ENCODE results near the gene BBS10.
"Not testable (repeated sequence)": the region's sequence is repeated elsewhere in the genome, so short reads cannot be mapped to it uniquely, and the experiment has no call there.

BBS10 gene

GRCh38 chr12:76329159-76329558, 19.1 kb downstream of the BBS10 start:
- DNase-seq, result no peak

DNA sequence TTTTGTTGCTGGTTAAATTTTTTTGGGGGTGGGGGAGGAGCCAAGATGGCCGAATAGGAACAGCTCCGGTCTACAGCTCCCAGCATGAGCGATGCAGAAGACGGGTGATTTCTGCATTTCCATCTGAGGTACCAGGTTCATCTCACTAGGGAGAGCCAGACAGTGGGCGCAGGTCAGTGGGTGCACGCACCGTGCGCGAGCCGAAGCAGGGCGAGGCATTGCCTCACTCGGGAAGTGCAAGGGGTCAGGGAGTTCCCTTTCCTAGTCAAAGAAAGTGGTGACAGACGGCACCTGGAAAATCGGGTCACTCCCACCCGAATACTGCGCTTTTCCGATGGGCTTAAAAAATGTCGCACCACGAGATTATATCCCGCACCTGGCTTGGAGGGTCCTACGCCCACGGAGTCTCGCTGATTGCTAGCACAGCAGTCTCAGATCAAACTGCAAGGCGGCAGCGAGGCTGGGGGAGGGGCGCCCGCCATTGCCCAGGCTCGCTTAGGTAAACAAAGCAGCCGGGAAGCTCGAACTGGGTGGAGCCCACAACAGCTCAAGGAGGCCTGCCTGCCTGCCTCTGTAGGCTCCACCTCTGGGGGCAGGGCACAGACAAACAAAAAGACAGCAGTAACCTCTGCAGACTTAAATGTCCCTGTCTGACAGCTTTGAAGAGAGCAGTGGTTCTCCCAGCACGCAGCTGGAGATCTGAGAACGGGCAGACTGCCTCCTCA, 28.5 kb downstream of the BBS10 start:
- not testable (repeated sequence) for DNase-seq

DNA sequence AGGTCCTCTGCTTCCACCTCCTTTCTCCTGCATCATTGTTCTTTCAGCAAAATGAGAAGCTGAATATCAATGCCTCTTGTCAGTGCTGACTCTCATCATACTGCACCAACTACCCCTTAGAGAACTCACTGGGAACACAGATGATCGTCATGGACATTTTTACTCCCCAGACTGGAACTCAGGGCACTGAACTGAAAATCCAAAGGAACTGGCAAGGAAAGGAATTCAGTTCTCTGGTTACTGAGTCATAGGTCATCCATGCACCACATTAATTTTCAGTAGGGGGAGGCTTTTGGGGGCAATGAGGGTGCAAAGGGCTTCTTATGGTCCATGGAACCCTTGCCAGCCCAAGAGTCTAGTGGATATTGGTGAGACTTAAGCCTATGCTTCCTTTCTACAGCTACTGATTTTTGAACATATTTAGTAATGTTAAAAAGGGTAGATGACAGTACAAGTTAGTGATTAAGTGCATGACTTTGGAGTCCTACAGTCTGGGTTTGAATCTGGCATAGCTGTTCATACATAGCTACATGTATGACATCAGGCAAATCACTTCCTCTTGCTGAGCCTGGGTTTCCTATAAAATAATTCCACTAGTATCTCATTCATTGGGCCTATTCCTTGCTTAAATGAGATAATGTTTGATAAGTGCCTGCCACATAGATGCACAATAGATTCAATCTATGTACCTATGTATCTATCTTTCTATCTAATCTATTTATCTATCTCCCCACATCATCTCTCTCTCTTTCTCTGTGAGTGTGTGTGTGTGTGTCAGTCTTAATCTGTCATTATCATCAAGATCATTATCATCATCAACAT, 29.2 kb downstream of the BBS10 start:
- DNase-seq, result no peak

DNA sequence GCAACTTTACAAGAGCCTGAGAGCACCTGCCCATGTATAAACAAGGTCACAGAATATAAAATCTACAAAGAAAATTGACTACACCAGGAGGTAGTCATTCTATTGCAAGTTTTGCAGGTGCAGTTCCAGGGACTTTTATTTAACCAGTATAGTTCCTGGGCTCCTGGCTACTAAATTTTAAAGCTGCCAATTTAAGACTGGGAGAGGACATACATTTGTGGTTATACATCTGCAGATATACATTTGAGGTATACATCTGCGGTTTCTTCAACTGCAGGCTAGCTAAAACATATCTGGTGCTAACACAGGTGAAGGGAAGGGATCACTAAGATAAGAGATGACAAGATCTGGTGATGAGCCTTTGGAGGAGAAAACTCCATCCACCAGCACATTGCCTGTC, 30.2 kb downstream of the BBS10 start:
- DNase-seq, result no peak

GRCh38 chr12:76316468-76316867, 31.7 kb downstream of the BBS10 start:
- no peak for DNase-seq

DNA sequence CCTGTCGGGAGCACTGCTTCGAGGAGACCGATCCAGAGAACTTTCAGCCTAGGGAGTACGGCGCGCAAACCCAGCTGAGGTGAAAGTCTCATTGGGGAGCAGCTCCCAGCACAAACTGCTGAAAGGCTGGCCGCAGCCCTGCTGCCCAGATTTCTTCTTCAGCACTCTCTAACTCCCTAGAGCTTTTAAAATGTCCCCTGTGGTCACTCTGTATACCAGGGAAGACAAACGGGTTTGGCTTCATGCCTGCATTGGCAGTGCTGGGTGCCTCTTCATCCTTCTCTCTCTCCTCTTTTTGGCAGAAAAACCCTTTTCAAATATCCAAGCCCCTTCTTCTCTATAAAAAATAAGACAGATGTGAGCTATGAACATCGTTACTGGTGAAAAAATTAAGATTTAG, 34.9 kb downstream of the BBS10 start:
- no peak for DNase-seq

DNA sequence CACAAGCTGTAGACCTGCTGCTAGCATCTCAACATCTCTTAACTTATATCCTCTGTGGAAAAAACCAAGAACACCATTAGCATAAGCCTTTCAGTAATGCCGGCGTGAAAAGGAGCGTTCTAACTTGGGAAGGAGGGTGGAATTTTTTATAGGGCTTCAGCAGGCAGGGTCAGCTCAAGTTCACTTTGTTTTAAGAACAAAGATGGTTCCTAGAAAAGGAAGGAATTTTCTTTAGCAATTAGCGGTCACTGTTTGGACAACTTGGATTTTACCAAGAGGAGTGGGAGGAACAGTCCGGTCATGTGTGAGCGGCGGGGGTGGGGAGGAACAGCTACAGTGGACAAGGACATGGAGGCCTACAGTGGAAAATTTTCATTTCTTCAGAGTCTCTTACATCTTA, 35.9 kb downstream of the BBS10 start:
- DNase-seq, result no peak

- no peak for DNase-seq
Observed at GRCh38 chr12:76311796-76312195, 36.4 kb downstream of the BBS10 start.

DNA sequence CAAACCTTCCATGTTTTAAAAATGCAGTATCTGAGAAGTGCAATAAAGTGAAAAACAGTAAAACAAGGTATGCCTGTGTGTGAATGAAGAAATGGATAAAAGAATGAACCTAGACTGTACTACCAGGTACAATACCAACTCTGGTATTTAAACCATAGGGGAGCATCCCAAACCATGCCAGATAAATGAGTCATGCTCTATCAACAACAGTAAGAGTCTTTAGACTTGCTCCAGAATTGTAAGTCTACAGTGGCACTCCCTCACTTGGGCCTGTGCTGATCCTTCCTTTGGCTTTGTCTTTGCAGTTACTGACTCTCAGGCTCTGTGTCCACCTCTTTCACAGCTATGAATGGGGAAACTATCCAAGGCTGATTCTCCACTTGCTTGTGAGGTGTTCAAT, 38.1 kb downstream of the BBS10 start:
- DNase-seq, result no peak

DNA sequence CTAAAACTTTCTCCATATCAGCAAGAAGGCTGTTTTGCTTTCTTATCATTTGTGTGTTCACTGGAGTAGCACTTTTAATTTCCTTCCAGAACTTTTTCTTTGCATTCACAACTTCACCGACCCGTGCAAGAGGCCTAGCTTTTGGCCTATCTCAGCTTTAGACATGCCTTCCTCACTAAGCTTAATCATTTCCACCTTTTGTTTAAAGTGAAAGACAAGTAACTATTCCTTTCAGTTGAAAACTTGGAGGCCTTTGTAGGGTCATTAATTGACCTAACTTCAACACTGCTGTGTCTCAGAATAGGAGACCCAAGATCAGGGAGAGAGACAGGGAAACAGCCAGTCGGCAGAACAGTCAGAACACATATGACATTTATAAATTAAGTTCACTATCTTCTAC, 39.3 kb downstream of the BBS10 start:
- DNase-seq, result no peak

GRCh38 chr12:76307083-76307482, 41.1 kb downstream of the BBS10 start:
- DNase-seq, result no peak

DNA sequence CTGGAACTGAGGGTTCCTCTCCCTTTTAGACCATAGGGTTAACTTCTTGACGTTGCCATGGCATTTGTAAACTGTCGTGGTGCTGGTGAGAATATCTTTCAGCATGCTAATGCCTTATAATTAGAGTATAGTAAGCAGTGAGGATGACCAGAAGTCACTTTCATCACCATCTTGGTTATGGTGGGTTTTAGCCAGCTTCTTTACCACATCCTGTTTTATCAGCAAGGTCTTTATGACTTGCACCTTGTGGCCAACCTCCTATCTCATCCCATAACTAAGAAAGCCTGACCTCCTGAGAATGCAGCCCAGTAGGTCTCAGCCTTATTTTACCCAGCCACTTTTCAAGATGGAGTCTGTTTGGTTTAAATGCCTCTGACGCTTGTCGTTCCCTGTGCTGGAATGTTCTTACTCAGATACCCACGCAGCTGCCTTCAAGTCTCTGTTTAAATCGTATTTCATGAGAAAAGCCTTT, 44.2 kb downstream of the BBS10 start:
- DNase-seq, result no peak

DNA sequence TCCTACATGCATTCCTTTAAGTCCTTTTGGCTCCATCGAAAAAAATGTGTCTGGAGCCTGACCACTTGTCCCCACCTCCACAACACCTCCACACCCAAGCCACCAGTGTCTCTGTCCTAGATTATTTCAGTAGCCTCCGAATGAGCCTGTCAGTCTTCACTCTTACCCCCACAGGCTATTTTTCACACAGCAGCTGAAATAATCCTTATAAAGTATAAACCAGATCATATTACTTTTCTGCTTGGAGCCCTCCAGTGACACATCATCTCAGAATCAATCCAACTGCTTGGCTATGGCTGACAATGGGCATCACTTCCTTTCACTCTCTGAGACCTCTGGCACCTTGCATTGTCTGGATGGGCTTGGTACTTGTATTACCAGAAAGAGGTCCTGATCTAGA, 44.9 kb downstream of the BBS10 start:
- DNase-seq, result no peak

DNA sequence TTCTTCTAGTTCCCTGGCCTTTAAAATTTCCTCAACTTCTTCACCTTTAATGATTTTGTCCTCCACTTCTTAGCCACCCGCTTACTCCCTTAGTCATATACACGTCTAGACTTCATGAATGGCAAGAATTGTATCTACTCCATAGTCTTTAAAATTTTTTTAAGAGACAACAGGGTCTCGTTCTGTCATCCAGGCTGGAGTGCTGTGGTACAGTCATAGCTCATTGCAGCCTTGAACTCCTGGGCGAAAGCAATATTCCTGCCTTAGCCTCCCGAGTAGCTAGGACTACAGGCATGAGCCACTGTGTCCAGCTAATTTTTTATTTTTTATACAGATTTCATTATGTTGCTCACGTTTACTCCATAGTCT, 47.9 kb downstream of the BBS10 start:
- no peak for DNase-seq

DNA sequence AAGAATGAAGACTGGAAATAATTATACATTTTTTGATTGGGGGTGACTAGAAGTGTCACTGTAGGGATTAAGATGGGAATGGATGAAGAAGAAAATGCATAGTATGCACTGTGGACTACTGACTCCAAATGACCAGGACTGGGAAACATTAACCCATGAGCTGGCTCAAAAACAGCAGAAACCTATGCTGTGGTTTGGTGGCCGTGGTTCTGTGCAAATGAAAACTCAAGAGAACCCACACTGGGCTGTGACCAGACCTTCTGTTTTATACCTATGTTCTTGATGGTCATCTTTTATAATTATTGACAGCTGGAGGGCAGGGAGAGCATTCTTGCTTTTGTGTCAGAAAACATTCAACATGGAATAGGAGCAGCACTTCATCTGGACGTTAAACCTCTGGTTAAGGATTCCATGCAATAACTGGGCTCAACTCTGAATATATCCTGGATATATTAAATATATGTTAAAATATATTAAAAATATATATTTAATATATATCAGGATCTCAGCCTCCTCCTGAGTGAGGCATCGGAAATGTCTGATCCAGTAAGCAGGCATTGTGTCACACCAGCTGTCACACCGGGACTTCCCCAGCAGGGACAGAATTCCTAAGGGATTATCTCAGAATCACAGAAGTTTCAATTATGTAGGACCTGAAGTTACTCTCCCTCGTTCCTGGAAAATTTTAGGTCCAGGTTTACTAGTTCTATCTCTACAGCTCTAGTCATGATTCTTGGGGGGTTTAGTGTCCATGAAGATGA, 48.5 kb downstream of the BBS10 start:
- DNase-seq, result no peak
